Measurements from ENCODE around the gene PKMYT1. TPM values are rescaled to one million over a fixed set of nuclear protein-coding genes. Genes with fewer than 3 reads are reported as not detected.

PKMYT1 gene
- total and polyA plus RNA-seq, 9 of the 15 experiments (the other 6 are each of a cell fraction or from before 2014, with no cell fraction given) = 8.7 to 201 (median 37.8) TPM

GRCh38 chr16:2983706-2984136 lies 3.5 kb upstream of the PKMYT1 start (continued):
- TF ChIP-seq THRA (IDR thresholded peaks at IDR 0.05) (no peak), RFX1 (IDR thresholded peaks at IDR 0.05) (no peak), ZNF316 (IDR thresholded peaks at IDR 0.05) (peak; percentile 6; the same call in 1 of the 2 replicates), ESRRB (CRISPR knock-in tag; IDR thresholded peaks at IDR 0.05; ENCODE audit: borderline replicate concordance) (no peak), HMGN3 (IDR thresholded peaks at IDR 0.05; ENCODE audit: borderline replicate concordance, extremely low read depth, insufficient read length, low read depth, low read length) (peak; percentile 82), L3MBTL2 (IDR thresholded peaks at IDR 0.05) (peak; percentile 88), USF2 (CRISPR knock-in tag; IDR thresholded peaks at IDR 0.05) (no peak), GABPB1 (CRISPR knock-in tag; IDR thresholded peaks at IDR 0.05) (0 out of 2 replicates have a peak, but pooled peaks have one; percentile 33), NONO (IDR thresholded peaks at IDR 0.05; ENCODE audit: low read depth in 2 of 2, low read length in 1 of 2) (peak in 1 of 2 experiments; percentile 37; a peak in 1 of 4 replicates), SMARCA4 (IDR thresholded peaks at IDR 0.05) (peak; percentile 40; the same call in 1 of the 2 replicates), NRF1 (conservative IDR thresholded peaks at IDR 0.05 in 1 of 2, IDR thresholded peaks at IDR 0.05 in 1 of 2) (peak in 1 of 2 experiments; percentile 42; a peak in 2 of 4 replicates), CHD2 (IDR thresholded peaks at IDR 0.05; ENCODE audit: low read depth, low read length) (peak; percentile 92), CBFB (CRISPR knock-in tag; IDR thresholded peaks at IDR 0.05) (peak; percentile 70; the same call in 1 of the 2 replicates), SUPT5H (IDR thresholded peaks at IDR 0.05) (peak; percentile 47; the same call in 1 of the 2 replicates), FOXA3 (CRISPR knock-in tag; conservative IDR thresholded peaks at IDR 0.05 in 1 of 2, IDR thresholded peaks at IDR 0.05 in 1 of 2) (no peak), BCL6 (CRISPR knock-in tag; IDR thresholded peaks at IDR 0.05) (no peak), SAFB (IDR thresholded peaks at IDR 0.05; ENCODE audit: borderline replicate concordance, low read depth, low read length) (peak; percentile 68; the same call in 1 of the 2 replicates), CXXC5 (CRISPR knock-in tag; IDR thresholded peaks at IDR 0.05) (peak; percentile 58), GATAD2B (IDR thresholded peaks at IDR 0.05; ENCODE audit: borderline replicate concordance) (peak; percentile 53; the same call in 1 of the 2 replicates), RCOR1 (IDR thresholded peaks at IDR 0.05; ENCODE audit: borderline replicate concordance in 1 of 2, low read depth in 2 of 2, low read length in 2 of 2) (peak in 1 of 2 experiments; percentile 36; a peak in 2 of 4 replicates), TRIM24 (IDR thresholded peaks at IDR 0.05) (peak in 1 of 2 experiments; percentile 33; a peak in 1 of 4 replicates), ATF1 (CRISPR knock-in tag; IDR thresholded peaks at IDR 0.05) (no peak), ATF1 (tag; IDR thresholded peaks at IDR 0.05) (peak; percentile 49; the same call in 1 of the 2 replicates), THRAP3 (IDR thresholded peaks at IDR 0.05; ENCODE audit: borderline replicate concordance) (peak; percentile 21; the same call in 1 of the 2 replicates), ATF7 (IDR thresholded peaks at IDR 0.05) (peak; percentile 47; the same call in 1 of the 2 replicates), SRF (CRISPR knock-in tag; IDR thresholded peaks at IDR 0.05) (peak in 1 of 2 experiments; percentile 62; a peak in 1 of 4 replicates)
- TF ChIP-seq, protein P1, sequence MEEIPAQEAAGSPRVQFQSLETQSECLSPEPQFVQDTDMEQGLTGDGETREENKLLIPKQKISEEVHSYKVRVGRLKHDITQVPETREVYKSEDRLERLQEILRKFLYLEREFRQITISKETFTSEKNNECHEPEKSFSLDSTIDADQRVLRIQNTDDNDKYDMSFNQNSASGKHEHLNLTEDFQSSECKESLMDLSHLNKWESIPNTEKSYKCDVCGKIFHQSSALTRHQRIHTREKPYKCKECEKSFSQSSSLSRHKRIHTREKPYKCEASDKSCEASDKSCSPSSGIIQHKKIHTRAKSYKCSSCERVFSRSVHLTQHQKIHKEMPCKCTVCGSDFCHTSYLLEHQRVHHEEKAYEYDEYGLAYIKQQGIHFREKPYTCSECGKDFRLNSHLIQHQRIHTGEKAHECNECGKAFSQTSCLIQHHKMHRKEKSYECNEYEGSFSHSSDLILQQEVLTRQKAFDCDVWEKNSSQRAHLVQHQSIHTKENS (CRISPR knock-in tag; IDR thresholded peaks at IDR 0.05) = no peak
- TF ChIP-seq, protein P2, sequence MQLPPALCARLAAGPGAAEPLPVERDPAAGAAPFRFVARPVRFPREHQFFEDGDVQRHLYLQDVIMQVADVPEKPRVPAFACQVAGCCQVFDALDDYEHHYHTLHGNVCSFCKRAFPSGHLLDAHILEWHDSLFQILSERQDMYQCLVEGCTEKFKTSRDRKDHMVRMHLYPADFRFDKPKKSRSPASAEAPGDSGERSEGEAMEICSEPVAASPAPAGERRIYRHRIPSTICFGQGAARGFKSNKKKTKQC (CRISPR knock-in tag; IDR thresholded peaks at IDR 0.05) = peak; percentile 64; the same call in 1 of the 2 replicates
